ENCODE results near the gene NDST1. TPM values are rescaled to one million over a fixed set of nuclear protein-coding genes. Genes with fewer than 3 reads are reported as not detected.

The NDST1 gene
- total and polyA plus RNA-seq, 2 donors (not counting 3 experiments of a cell fraction or from before 2014, with no cell fraction given) = 38.6 to 102 TPM

- Histone ChIP-seq H2AFZ (ENCODE audit: low read depth, low read length) (no peak overlapping the region), H3K9me3 (replicated peaks; ENCODE audit: control insufficient read depth, insufficient read depth, low read length) (no peaks in the 10 kb centered on the region), H3K9me1 (replicated peaks; ENCODE audit: control insufficient read depth, extremely low read depth, insufficient read depth, low read length) (no peaks in the 10 kb centered on the region), H3K27me3 (ENCODE audit: control insufficient read depth in 2 of 2, insufficient read depth in 2 of 2, low read length in 2 of 2) (peaks cover 0 to 3% of the 10 kb centered on the region in 2 experiments), H3K4me3 (replicated peaks in 1 of 3; ENCODE audit: insufficient read depth in 1 of 3, low read depth in 1 of 3, low read length in 3 of 3) (no peak overlapping the region), H3K4me1 (ENCODE audit: control insufficient read depth, extremely low read depth, insufficient read depth, low read length) (no peaks in the 10 kb centered on the region), H3K79me2 (ENCODE audit: control insufficient read depth, insufficient read depth, low read length) (no peaks in the 10 kb centered on the region), H3K9ac (replicated peaks; ENCODE audit: extremely low read depth, insufficient read depth, low read length) (no peak overlapping the region), H3K27ac (ENCODE audit: insufficient read depth, low read depth, low read length) (no peak overlapping the region), H3K36me3 (ENCODE audit: control insufficient read depth in 2 of 2, extremely low read depth in 1 of 2, insufficient read depth in 2 of 2, low read length in 2 of 2) (no peaks in the 10 kb centered on the region), H4K20me1 (replicated peaks; ENCODE audit: control insufficient read depth, extremely low read depth, insufficient read depth, low read length) (no peaks in the 10 kb centered on the region), H3K4me2 (ENCODE audit: insufficient read depth, low read length) (no peak overlapping the region)
- TF ChIP-seq GATA2 (IDR thresholded peaks at IDR 0.05; ENCODE audit: insufficient read depth, insufficient read length, low read depth, low read length) = no peak
- TF ChIP-seq FOS (IDR thresholded peaks at IDR 0.05; ENCODE audit: borderline replicate concordance, insufficient read depth, low read length) = no peak
- TF ChIP-seq MYC (IDR thresholded peaks at IDR 0.05; ENCODE audit: low read depth, low read length) = no peak
- TF ChIP-seq POLR2A (IDR thresholded peaks at IDR 0.05; ENCODE audit: low read depth, low read length) = no peak
- no peak for TF ChIP-seq JUN (IDR thresholded peaks at IDR 0.05; ENCODE audit: borderline replicate concordance, insufficient read depth, insufficient read length, low read depth)
- TF ChIP-seq, protein P1, sequence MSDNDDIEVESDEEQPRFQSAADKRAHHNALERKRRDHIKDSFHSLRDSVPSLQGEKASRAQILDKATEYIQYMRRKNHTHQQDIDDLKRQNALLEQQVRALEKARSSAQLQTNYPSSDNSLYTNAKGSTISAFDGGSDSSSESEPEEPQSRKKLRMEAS (IDR thresholded peaks at IDR 0.05; ENCODE audit: insufficient read depth, insufficient read length) = no peak
- no peak for TF ChIP-seq POLR2AphosphoS5 (IDR thresholded peaks at IDR 0.05; ENCODE audit: insufficient read depth, low read depth, low read length)
- no peak for TF ChIP-seq CTCF (IDR thresholded peaks at IDR 0.05; ENCODE audit: extremely low read depth in 1 of 2, insufficient read depth in 1 of 2, low read depth in 1 of 2, low read length in 2 of 2)
- no peak for TF ChIP-seq EZH2 (IDR thresholded peaks at IDR 0.05; ENCODE audit: borderline replicate concordance, low read depth, low read length, severe bottlenecking)
- FAIRE-seq (no peak), DNase-seq (ENCODE audit: low read depth, low spot score) (no peak)
- dilution Hi-C loops (cut with MboI; ENCODE audit: extremely low pct_ligation_motif_present, low sequenced_read_pairs) = no loop called here
- CTCF ChIA-PET = interaction anchor here (1.0 to 1.2 kb wide), 2 partner anchors 15 to 64 kb away, joined by 3 to 4 read pairs; partner anchors contain the start of gene SYNPO
- intact Hi-C loops (cut with micrococcal nuclease) = loop anchor here (1.0 kb wide), 1 partner anchor 10 kb away; no protein-coding TSS in a partner anchor
- POLR2A ChIA-PET = no interaction called here
- BruUV-seq (replicated peaks) = no TSS peak
Observed at GRCh38 chr5:150575745-150576448, 68.0 kb downstream of the NDST1 start.

Measured in endothelial cell of umbilical vein (primary cell).